GM12875 (cell line): ENCODE data around the gene HOXB1.
A peak's percentile ranks its signal among the peaks of the same experiment; 100 is the strongest.

ENCODE experiments used
- H3K4me3 ChIP-seq: one replicate; pipeline ENCODE4 v1.5.1; 2011; ENCODE audit warnings: low read depth, low read length, control low read depth
- TF ChIP-seq, protein P1 (sequence below): IDR thresholded peaks from 2 replicates; pipeline ENCODE4 v1.5.1; 2011; ENCODE audit warnings: low read depth, mild to moderate bottlenecking, control low read depth, inconsistent platforms, low read length, moderate library complexity, borderline replicate concordance; ENCODE audit not compliant: insufficient read depth

The HOXB1 gene

DNA sequence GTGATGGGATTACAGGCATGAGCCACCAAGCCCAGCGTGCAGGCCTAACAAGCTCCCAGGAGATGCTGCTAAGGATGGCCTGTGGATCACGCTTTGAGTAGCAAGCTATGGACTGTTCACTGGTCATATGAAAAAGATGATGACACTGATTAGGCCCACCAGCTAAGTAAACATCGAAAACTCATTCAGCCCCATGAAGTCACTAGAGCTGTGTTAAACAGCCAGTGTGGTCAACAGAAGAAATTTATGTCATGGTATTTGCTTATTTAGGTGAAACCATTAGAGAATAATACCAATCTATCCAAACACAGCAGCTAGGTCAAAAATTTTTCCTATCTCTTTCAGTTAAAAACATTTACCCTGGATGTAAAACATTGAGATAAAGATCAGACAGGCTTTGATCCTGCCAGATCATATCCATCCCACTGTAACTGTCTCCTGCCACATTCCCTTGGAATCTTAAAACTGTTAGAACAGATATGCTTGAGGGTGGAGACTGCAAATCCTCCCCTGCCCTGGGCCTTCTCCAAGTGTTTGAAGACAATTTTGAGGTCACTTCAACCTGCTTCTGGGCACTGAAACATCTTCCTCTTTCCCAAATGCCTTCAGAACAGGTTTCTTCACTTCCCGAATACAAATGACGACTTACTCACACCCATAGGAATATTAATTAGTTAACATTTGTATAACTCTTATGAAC is 30.9 kb downstream of the HOXB1 start:
- H3K4me3 ChIP-seq, result no peak overlapping the region

DNA sequence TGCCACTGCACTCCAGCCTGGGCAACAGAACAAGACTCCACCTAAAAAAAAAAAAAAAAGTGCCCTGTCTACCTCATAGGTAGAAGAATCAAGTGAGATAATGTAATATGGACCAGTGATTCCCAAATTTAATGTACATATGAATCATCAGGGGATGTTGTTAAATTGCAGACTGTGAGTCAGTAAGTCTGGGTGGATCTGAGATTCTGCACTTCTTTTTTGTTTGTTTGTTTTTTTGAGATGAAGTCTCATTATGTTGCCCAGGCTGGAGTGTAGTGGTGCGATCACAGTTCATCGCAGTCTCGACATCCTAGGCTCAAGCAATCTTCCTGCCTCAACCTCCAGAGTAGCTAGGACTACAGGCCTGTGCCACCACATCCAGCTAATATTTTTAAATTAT is 31.6 kb downstream of the HOXB1 start:
- H3K4me3 ChIP-seq, result no peak overlapping the region
- TF ChIP-seq, protein P1, sequence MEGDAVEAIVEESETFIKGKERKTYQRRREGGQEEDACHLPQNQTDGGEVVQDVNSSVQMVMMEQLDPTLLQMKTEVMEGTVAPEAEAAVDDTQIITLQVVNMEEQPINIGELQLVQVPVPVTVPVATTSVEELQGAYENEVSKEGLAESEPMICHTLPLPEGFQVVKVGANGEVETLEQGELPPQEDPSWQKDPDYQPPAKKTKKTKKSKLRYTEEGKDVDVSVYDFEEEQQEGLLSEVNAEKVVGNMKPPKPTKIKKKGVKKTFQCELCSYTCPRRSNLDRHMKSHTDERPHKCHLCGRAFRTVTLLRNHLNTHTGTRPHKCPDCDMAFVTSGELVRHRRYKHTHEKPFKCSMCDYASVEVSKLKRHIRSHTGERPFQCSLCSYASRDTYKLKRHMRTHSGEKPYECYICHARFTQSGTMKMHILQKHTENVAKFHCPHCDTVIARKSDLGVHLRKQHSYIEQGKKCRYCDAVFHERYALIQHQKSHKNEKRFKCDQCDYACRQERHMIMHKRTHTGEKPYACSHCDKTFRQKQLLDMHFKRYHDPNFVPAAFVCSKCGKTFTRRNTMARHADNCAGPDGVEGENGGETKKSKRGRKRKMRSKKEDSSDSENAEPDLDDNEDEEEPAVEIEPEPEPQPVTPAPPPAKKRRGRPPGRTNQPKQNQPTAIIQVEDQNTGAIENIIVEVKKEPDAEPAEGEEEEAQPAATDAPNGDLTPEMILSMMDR, result no peak

More for the DNA sequence above, 30.9 kb downstream of the HOXB1 start:
- TF ChIP-seq, protein P1, result no peak

DNA sequence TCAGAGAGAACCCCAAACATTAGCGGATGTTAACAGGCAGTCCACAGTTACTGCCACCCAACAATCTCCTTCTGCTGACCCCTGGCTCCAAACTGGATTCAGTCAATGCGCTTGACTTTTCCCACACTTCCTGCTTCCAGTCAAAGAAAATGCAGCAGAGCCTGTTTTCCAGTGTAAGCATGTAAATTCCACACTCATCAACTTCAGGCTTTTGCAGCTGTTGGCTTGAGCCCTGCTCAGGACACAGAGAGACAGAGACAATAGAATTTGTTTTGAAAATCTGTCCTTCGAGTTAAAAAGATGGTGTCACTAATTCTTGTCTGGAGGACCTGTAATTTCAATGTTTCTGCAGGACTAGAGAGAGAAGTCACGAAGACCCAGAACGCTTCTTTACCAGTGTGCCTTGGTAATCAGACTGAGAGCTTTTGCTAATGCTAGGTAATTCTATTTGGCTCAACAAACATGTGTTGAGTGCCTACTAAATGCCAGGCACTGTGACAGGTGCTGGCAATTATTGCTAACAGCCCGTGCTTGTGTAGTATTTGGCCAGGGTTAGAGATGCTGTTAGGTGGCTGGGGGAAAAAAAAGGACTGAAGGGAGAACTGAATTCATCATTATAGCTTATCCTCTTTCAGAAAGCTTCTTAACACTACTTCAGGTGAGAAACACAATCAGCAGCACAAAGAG is 32.5 kb downstream of the HOXB1 start:
- TF ChIP-seq, protein P1, result no peak
- no peak overlapping the region for H3K4me3 ChIP-seq

DNA sequence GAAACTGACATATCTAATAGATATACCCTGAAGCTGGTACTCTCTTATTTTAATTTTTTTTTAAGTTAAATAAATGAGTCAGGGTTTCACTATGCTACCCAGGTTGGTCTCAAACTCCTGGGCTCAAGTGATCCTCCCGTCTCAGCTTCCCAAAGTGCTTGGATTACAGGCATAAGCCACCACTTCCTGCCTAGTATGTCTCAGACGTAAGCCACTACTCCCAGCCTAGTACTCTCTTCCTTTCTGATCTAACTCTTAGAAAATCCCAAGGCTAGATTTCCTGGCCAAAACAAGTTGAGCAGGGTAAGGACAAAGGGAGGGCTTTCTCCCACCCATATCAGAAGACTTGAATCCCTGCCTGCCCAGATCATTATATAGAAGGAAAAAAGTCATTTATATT is 33.7 kb downstream of the HOXB1 start:
- TF ChIP-seq, protein P1, result no peak
- no peak overlapping the region for H3K4me3 ChIP-seq

DNA sequence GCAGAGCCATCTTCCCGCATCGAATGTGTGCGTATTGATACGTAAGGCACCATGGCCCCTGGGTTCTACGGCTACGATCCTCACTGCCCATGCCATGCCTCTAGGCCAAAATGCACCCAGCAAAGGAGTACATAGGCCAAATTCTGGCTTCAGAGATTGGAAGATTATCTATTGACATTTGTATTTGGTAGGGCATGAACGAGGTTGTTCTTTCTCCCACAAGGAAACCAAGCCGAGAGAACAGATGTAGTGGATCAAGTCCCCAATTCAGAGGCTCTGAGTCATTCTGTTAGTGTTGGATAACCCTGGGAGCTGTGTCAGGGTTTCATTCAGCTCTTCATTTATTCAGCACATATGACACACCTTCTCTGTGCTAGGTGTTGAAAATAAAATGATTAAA is 36.5 kb downstream of the HOXB1 start:
- no peak overlapping the region for H3K4me3 ChIP-seq
- TF ChIP-seq, protein P1, result no peak

DNA sequence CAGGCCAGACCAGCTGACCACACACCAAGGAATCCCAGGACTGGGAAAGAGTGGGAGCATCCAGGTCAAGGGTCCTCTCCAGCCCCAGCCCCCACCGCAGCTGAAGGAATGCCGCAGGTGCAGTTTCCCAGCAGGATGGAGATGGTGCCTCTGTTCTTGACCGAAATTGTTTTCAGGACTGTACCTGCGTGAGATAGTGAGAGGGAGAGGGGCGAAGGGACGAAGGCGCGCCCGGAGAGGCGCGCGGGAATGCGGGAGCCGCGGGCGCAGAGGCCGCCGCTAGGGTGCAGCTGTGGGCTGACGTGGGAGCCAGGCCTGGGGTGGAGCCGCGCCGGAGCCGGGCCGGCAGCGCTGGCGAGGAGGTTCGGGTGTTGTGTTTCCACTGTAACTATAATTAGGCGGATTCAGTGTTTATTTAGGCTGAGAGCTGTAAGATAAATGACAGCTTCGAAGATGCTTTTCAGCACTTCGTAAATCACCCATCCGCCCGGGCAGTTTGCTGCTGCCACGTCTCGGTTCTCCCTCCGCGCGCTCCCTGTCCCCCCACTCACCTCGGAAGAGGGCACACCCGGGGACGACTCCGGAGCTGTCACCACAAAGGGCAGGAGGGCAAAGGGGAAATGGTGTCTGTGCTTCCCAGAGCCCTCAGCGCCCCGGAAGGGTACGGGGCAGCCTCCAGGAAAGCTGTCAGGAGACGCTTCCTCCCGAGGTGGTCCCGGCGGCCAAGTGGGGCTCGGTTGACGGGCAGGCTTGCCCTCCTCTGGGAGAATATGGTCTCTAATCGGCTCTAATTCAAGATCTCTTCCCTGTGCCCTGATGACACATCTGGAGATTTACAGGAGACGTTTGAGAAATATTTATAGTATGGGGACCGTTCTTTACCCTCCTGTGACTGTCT is 38.2 kb downstream of the HOXB1 start:
- TF ChIP-seq, protein P1, result peak; percentile 97
- H3K4me3 ChIP-seq, result peak overlapping the region; percentile 46
